GM19324 (cell line): Measurements from ENCODE around the gene PPM1H.

Source experiments
- ATAC-seq: cut with Tn5 transposase; IDR thresholded peaks from one replicate; pipeline ENCODE4 v1.9.1; 2021; ENCODE audit warnings: mild to moderate bottlenecking, moderate library complexity; ENCODE audit not compliant: unreplicated experiment, low FRiP score

PPM1H gene

DNA sequence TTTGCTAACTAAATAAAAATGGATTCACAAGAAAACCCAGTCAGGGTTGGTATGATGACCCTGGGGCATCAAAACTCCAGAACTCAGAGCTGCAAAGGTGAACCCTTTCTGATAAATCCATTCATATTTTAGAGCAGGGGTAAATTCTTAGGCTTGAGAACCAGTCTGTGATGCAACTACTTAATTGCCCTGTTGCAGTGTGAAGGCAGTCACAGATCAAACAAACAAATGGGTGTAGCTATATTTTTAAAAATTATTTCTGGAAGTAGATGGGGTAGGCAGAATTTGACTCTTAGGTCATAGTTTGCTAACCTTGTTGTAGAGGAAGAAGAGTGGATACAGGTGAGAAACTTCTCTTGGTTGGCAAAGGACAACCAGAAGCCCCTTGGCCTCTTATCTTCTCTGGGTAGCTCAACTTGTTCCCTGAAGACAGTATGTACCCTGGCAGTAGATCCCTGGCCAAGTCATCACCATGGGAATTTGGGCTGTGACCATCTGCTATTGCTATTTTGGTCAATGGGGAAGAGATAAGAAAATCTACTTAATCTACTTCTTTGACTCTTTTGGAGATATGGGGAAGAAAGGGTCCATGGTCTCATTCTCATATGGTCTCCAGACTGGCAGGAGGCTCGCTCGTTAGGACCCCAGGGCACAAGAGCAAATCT lies 216.1 kb downstream of the PPM1H start:
- ATAC-seq: no peak

- ATAC-seq: no peak
These were observed 217.3 kb downstream of the PPM1H start for GRCh38 chr12:62717643-62718042.

GRCh38 chr12:62716866-62717525 lies 218.0 kb downstream of the PPM1H start:
- no peak for ATAC-seq

DNA sequence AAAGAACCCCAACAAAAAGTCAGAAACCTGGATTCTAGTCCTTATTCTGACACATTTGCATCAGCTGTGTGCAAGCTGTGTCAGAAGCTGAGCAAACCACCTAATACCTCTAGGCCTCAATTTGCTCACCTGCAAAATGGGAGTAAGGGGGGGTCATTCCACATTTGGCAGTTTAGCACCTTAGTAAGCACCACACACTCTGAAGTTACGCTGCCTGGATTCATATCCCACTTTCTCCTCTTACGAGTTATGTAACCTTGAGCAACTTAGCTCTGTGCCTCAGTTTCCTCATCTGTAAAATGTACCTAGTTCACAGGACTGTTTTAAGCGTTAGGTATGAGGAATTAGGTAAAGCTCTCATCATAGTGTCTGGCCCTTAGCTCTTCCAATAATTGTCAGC lies 218.9 kb downstream of the PPM1H start:
- no peak for ATAC-seq

DNA sequence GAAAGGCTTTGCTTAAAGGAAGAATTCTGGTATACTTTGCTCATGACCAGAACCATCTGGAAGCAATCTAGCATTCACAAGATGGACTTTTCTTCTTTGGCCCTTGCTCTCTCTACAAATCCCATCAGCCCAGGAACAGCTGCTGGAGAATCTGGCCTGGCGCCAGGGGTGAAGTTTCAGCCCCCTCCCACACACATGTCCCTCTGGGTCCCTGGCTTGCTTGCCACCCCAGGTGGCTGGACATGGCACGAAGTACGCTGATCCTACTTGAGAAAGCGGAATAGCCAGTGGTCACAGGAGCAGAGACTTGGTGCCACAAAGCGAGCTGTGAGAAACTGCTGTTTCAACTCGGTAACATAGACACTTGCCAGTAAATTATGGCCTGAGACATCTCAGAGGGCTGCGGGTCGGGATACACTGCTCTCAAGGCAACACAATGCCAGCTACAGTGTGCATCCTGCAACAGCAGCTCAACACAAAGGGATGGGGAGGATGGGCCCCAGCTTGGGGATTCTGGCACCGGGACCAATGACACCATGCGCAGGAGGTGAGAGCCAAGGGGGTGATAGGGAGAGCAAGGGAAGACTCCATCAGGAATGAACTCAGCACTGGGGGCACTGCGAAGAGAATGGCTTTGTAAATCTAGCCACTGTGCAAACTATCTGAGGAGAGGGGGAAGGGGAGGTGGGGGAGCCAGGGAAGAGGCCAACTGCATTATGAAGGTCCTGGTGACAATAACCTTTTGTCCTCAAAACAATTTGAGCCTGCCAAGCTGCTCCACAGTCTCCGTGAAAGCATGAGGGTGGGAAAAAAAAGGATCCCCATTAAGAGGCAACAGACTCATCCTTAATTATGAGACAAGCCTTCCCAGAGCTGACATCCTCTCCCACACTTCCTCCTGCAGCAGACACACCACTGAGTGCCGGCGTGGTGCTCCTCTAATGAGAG lies 219.9 kb downstream of the PPM1H start:
- ATAC-seq: no peak

DNA sequence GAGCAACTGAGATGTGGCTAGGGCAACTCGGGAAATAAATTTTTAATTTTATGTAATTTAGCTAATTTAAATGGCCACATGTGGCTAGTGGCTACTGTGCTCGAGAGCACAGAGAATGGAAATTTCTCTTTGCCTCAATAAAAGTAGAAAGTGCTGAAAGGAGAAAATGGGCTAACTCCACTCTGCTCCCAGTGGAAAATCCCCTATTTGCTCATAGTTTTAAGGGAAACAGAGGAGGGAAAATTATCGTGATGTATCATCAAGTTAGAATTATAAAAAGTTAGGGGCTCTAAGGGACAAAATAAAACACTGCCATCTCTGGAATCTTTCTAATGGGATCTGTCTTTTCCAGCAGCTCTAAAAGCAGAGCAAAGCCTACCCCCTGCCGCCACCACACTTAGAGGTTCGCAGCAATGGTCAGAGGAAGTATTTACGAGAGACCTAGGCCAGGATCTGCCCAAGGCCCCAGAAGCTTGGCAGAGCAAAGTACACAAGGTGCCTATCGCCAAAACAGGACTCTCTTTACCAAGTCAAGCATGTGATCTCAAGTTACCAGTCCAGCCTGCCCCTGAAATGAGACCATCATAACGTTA lies 220.7 kb downstream of the PPM1H start:
- ATAC-seq: no peak

DNA sequence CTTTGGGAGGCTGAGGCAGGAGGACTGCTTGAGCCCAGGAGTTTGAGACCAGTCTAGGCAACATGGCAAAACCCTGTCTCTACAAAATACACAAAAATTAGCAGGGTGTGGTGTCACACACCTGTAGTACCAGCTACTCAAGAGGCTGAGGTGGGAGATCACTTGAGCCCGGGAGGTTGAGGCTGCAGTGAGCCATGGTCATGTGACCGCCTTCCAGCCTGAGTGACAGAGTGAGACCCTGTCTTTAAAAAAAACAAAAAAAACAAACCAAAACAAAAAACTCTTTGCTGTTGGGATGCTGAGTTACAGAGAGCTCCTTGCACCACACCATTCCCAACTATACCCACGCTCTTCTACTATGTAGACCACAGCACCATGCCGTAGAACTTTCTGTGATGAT lies 221.2 kb downstream of the PPM1H start:
- ATAC-seq: no peak

GRCh38 chr12:62712681-62713573 lies 222.0 kb downstream of the PPM1H start:
- ATAC-seq: no peak

- no peak for ATAC-seq
These were observed 223.2 kb downstream of the PPM1H start for GRCh38 chr12:62711631-62712241.

GRCh38 chr12:62709311-62709710 lies 225.6 kb downstream of the PPM1H start:
- no peak for ATAC-seq

DNA sequence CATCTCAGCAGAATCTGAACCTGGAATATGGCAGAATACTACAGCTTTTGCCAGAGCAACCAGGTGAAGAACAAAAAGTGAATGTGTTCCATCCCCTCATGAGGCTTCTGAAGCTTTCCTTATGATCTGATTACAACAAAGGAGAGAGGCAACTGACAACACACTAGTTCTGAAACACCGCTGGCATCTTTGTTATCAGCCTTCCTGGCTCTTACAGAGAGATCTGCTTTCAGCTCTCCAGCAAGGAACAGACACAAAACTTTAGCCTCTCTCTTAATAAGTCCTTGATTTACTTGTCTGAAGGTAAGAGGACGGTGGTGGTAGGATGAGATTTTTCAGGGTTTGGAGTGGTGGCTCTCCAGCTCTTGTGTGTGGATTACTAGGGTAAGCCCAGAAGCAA lies 227.0 kb downstream of the PPM1H start:
- no peak for ATAC-seq

DNA sequence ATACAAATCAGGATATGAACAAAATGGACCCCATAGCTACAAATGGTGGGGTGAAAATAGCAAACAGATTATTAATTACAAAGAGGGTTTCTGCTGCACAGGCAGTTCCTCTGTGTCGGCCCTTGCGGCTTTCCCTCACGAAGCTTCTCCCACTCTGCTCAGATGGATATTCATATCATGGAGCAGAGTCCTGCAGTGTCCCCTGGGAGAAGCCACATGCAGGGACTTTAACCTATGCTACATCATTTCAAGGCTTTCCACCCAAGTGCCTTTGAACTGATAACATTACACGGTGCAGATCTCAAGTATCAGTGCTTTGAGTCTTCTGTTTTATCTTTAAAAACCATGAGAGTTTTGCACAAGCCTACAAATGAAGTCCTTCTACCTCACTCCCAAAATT lies 229.1 kb downstream of the PPM1H start:
- ATAC-seq: no peak

DNA sequence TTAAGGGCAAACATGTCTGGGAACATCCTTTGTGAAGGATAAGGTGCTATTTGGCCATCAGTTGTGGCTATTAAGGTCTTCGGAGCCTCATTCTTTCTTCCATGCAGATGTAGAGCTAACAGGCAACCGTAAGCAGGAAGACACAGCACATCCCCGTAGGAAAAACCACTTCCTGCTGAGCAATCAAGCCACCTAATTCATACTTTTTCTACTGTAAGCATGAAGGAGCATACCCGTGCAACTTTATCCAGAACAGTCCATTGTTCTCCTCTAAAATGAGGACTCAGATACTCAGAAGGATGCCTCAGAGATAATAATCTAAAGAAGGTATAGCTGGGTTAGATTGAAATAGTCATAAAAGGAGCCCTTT lies 232.0 kb downstream of the PPM1H start:
- no peak for ATAC-seq

DNA sequence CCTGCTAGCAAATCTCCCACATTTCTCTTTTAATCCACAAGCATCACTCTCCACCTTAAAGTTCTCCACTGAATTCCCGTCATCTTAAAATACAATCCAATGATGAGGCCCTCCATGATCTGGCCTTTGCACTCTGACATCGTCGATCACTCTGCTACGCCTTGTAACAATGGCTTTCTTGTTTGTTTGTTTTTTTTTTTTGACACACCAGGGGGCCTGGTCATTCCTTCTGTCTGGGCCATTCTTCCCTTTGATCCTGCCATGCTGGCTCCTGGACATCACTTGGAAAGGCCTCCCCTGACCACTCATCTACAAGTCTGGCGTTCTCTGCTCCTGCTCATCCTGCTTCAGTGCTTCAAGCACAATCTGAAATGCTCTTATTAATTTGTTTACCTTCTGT lies 233.5 kb downstream of the PPM1H start:
- no peak for ATAC-seq

- no peak for ATAC-seq
These were observed 234.7 kb downstream of the PPM1H start for GRCh38 chr12:62700091-62700880.

GRCh38 chr12:62698701-62699101 lies 236.2 kb downstream of the PPM1H start:
- no peak for ATAC-seq

- ATAC-seq: no peak
These were observed 237.1 kb downstream of the PPM1H start for GRCh38 chr12:62697893-62698292.

- ATAC-seq: no peak
These were observed 239.3 kb downstream of the PPM1H start for GRCh38 chr12:62695696-62696095.

- peak; percentile 85 for ATAC-seq
These were observed 240.3 kb downstream of the PPM1H start for GRCh38 chr12:62694632-62695031.
